WI38 (cell line): ENCODE data around the gene IFRD2.

Experiments
- H3K4me3 ChIP-seq: 2 replicates; pipeline ENCODE4 v1.5.1; 2011; ENCODE audit warnings: low read depth, mild to moderate bottlenecking, control low read depth, low read length
- CTCF ChIP-seq: IDR thresholded peaks from 2 replicates; pipeline ENCODE4 v1.5.1; 2012; ENCODE audit warnings: low read depth, mild to moderate bottlenecking, control low read depth, low read length

The IFRD2 gene

GRCh38 chr3:50294492-50295403, 2.5 kb upstream of the IFRD2 start:
- no peak for TF ChIP-seq CTCF
- H3K4me3 ChIP-seq: no peak overlapping the region

- no peak for TF ChIP-seq CTCF
- H3K4me3 ChIP-seq: no peak overlapping the region
Measured at GRCh38 chr3:50294089-50294488, 1.9 kb upstream of the IFRD2 start.

GRCh38 chr3:50293079-50293801, 1.0 kb upstream of the IFRD2 start:
- no peak for TF ChIP-seq CTCF
- no peak overlapping the region for H3K4me3 ChIP-seq

GRCh38 chr3:50290161-50290641, 2.0 kb downstream of the IFRD2 start:
- TF ChIP-seq CTCF: no peak
- H3K4me3 ChIP-seq: no peak overlapping the region

GRCh38 chr3:50289130-50289529, 3.1 kb downstream of the IFRD2 start:
- no peak for TF ChIP-seq CTCF
- H3K4me3 ChIP-seq: no peak overlapping the region

- H3K4me3 ChIP-seq: no peak overlapping the region
- no peak for TF ChIP-seq CTCF
Measured at GRCh38 chr3:50288387-50289007, 3.7 kb downstream of the IFRD2 start.

- no peak for TF ChIP-seq CTCF
- H3K4me3 ChIP-seq: no peak overlapping the region
Measured at GRCh38 chr3:50287262-50287661, 5.0 kb downstream of the IFRD2 start.
